Liver (tissue), 9 donors: ENCODE results near the gene RBP4. TPM values are rescaled to one million over a fixed set of nuclear protein-coding genes. Genes with fewer than 3 reads are reported as not detected.

Source experiments
- DNase-seq: peaks from one replicate; pipeline ENCODE4 v3.0.0-alpha.2; 2017; ENCODE audit warnings: low spot score
- H3K27ac ChIP-seq, 2 donors: one replicate each; pipeline ENCODE4 v1.7.0; 2013; ENCODE audit warnings: inconsistent platforms in 2 of 2, low read length in 2 of 2, control low read depth in 1 of 2, low read depth in 1 of 2, mild to moderate bottlenecking in 1 of 2
- H3K27me3 ChIP-seq, 4 donors: one replicate each; pipeline versions ENCODE4 v1.6.1 to v1.7.0; 2013; ENCODE audit warnings: low read length in 3 of 4, inconsistent platforms in 1 of 4, mild to moderate bottlenecking in 1 of 4, moderate library complexity in 1 of 4; ENCODE audit not compliant: control insufficient read depth in 4 of 4, insufficient read depth in 4 of 4
- H3K36me3 ChIP-seq, 4 donors: one replicate each; pipeline versions ENCODE4 v1.6.1 to v1.7.0; 2013; ENCODE audit warnings: low read length in 3 of 4, mild to moderate bottlenecking in 3 of 4, low read depth in 1 of 4, moderate library complexity in 1 of 4; ENCODE audit not compliant: control insufficient read depth in 4 of 4, insufficient read depth in 3 of 4
- H3K4me1 ChIP-seq, 4 donors: one replicate each; pipeline versions ENCODE4 v1.6.1 to v1.7.0; 2013; ENCODE audit warnings: low read length in 3 of 4, mild to moderate bottlenecking in 3 of 4, moderate library complexity in 1 of 4; ENCODE audit not compliant: control insufficient read depth in 4 of 4, insufficient read depth in 4 of 4
- H3K4me3 ChIP-seq, 3 donors: one replicate each; pipeline versions ENCODE4 v1.6.1 to v1.7.0; 2013; ENCODE audit warnings: low read length in 3 of 3, control low read depth in 1 of 3, low read depth in 1 of 3, mild to moderate bottlenecking in 1 of 3
- H3K9ac ChIP-seq, 2 donors: one replicate each; pipeline ENCODE4 v1.7.0; 2013; ENCODE audit warnings: low read length in 2 of 2, mild to moderate bottlenecking in 2 of 2, moderate library complexity in 2 of 2, control low read depth in 1 of 2, low read depth in 1 of 2
- H3K9me3 ChIP-seq, 4 donors: one replicate each; pipeline versions ENCODE4 v1.6.1 to v1.7.0; 2013; ENCODE audit warnings: low read length in 3 of 4; ENCODE audit not compliant: control insufficient read depth in 4 of 4
- ATF3 ChIP-seq: IDR thresholded peaks from 2 replicates; pipeline ENCODE4 v1.6.1; 2016; ENCODE audit warnings: antibody characterized with exemption
- EGR1 ChIP-seq, 2 donors: IDR thresholded peaks; 2 replicates each; pipeline ENCODE4 v1.6.1; 2016 to 2018; ENCODE audit warnings: antibody characterized with exemption in 2 of 2, low read depth in 2 of 2
- FOXA1 ChIP-seq: IDR thresholded peaks from 2 replicates; pipeline ENCODE4 v1.6.1; 2016; ENCODE audit warnings: antibody characterized with exemption
- GABPA ChIP-seq, 2 donors: IDR thresholded peaks in 1 of 2; conservative IDR thresholded peaks in 1 of 2; 2 replicates each; pipeline ENCODE4 v1.6.1; 2016; ENCODE audit warnings: antibody characterized with exemption in 2 of 2, mild to moderate bottlenecking in 1 of 2, moderate library complexity in 1 of 2
- HNF4A ChIP-seq, 2 donors: conservative IDR thresholded peaks; 2 replicates each; pipeline ENCODE4 v1.6.1; 2016; ENCODE audit warnings: antibody characterized with exemption in 2 of 2, mild to moderate bottlenecking in 2 of 2
- HNF4G ChIP-seq: IDR thresholded peaks from 2 replicates; pipeline ENCODE4 v1.6.1; 2016; ENCODE audit warnings: antibody characterized with exemption
- JUND ChIP-seq, 2 donors: IDR thresholded peaks; 2 replicates each; pipeline ENCODE4 v1.6.1; 2016; ENCODE audit warnings: antibody characterized with exemption in 2 of 2
- MAX ChIP-seq: IDR thresholded peaks from 2 replicates; pipeline ENCODE4 v1.6.1; 2016; ENCODE audit warnings: antibody characterized with exemption
- RXRA ChIP-seq, 2 donors: IDR thresholded peaks; 2 replicates each; pipeline ENCODE4 v1.6.1; 2017 to 2018; ENCODE audit warnings: antibody characterized with exemption in 2 of 2, mild to moderate bottlenecking in 1 of 2
- SP1 ChIP-seq: IDR thresholded peaks from 2 replicates; pipeline ENCODE4 v1.6.1; 2018; ENCODE audit warnings: antibody characterized with exemption, mild to moderate bottlenecking
- TAF1 ChIP-seq: conservative IDR thresholded peaks from 2 replicates; pipeline ENCODE4 v1.6.1; 2016; ENCODE audit warnings: antibody characterized with exemption, mild to moderate bottlenecking
- YY1 ChIP-seq: IDR thresholded peaks from 2 replicates; pipeline ENCODE4 v1.6.1; 2016; ENCODE audit warnings: antibody characterized with exemption, mild to moderate bottlenecking
- ZBTB33 ChIP-seq: IDR thresholded peaks from 2 replicates; pipeline ENCODE4 v1.6.1; 2016; ENCODE audit warnings: antibody characterized with exemption
- WGBS: extraction: QIAGEN DNeasy Blood & Tissue Kit; methylation state at CpG from one replicate; pipeline ENCODE4 v1.1.7; 2013; 5-methylcytosine and 5-hydroxymethylcytosine counted together
- polyA plus RNA-seq, 2 donors: library from polyadenylated mRNA; stranded (reverse) in 1 of 2; unstranded in 1 of 2; fragments of 200-250 nt in 1 of 2; fragments of >200 nt in 1 of 2; fragmentation: Nextera tagmentation in 1 of 2; extraction: Ambion mirVana in 1 of 2; gene quantifications; one replicate each; pipeline versions ENCODE4 v1.2.1 to v1.2.3, GENCODE V29; 2013 to 2015
- total RNA-seq, 2 donors: library from RNA; depleted of rRNA; stranded (reverse); fragments of >200 nt; gene quantifications; one replicate each; pipeline ENCODE4 v1.2.3, GENCODE V29; 2014
- TF ChIP-seq, protein P1 (sequence below): IDR thresholded peaks from 2 replicates; pipeline ENCODE4 v1.6.1; 2016; ENCODE audit warnings: antibody characterized with exemption, mild to moderate bottlenecking
- TF ChIP-seq, protein P2 (sequence below): fragments of 150-350 bp; IDR thresholded peaks from 2 replicates; pipeline ENCODE4 v1.5.1; 2017; ENCODE audit warnings: improper control_type of control experiment, low read depth, low read length; ENCODE audit not compliant: missing input control
- donor health status: healthy.
- donor health status: healthy.
- donor health status: healthy.
- donor health status: healthy.
- donor health status: healthy.

RBP4 gene
- total and polyA plus RNA-seq, 4 donors: 1,174 to 10,329 (median 3,953) TPM

DNA sequence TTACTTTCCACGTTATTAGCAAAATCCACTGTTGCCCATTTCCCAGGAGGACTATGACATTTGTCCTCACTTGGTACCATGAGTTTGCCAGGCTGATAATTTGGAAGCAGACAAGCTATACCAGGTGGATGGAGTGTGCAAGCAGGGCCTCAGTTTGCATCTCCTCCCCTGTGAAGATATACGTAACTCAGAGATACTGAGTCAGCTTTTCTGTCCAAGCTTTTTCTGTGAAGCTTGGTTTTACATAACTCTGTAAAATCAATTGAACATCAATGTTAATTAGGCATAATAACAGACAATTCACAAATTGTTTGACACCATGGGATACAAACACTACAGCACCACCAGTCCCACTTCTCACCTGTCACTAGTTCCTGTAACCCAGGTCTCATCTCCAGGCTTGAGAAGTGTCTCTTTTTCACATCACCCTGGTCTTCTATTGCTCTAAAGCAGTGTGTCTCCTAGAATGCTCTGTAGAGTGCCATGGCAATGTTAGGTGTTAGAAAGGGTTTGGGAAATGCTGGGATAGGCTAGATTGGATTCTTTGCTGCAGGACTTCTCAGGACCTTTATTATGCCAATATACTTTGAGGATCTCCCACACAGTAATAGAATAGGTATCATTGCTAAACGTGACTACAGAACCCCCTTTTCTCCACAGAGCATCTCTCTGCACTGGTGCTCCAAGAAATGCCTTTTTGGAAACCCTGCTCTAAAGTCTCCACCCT is 20.9 kb downstream of the RBP4 start:
- H3K9ac ChIP-seq: no peak overlapping the region
- no peaks in the 10 kb centered on the region for H3K27me3 ChIP-seq
- no peak overlapping the region for H3K27ac ChIP-seq
- H3K4me1 ChIP-seq: no peaks in the 10 kb centered on the region
- no peaks in the 10 kb centered on the region for H3K36me3 ChIP-seq
- H3K9me3 ChIP-seq: no peaks in the 10 kb centered on the region
- H3K4me3 ChIP-seq: no peak overlapping the region
- no peak for DNase-seq
- 88% methylated on average over 3 of the region's 3 CpGs for WGBS
- TF ChIP-seq YY1: no peak
- TF ChIP-seq ATF3: no peak
- TF ChIP-seq GABPA (IDR thresholded peaks at IDR 0.05 in 1 of 2, conservative IDR thresholded peaks at IDR 0.05 in 1 of 2): no peak
- TF ChIP-seq, protein P1, sequence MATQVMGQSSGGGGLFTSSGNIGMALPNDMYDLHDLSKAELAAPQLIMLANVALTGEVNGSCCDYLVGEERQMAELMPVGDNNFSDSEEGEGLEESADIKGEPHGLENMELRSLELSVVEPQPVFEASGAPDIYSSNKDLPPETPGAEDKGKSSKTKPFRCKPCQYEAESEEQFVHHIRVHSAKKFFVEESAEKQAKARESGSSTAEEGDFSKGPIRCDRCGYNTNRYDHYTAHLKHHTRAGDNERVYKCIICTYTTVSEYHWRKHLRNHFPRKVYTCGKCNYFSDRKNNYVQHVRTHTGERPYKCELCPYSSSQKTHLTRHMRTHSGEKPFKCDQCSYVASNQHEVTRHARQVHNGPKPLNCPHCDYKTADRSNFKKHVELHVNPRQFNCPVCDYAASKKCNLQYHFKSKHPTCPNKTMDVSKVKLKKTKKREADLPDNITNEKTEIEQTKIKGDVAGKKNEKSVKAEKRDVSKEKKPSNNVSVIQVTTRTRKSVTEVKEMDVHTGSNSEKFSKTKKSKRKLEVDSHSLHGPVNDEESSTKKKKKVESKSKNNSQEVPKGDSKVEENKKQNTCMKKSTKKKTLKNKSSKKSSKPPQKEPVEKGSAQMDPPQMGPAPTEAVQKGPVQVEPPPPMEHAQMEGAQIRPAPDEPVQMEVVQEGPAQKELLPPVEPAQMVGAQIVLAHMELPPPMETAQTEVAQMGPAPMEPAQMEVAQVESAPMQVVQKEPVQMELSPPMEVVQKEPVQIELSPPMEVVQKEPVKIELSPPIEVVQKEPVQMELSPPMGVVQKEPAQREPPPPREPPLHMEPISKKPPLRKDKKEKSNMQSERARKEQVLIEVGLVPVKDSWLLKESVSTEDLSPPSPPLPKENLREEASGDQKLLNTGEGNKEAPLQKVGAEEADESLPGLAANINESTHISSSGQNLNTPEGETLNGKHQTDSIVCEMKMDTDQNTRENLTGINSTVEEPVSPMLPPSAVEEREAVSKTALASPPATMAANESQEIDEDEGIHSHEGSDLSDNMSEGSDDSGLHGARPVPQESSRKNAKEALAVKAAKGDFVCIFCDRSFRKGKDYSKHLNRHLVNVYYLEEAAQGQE: no peak
- TF ChIP-seq HNF4G: no peak
- TF ChIP-seq, protein P2, sequence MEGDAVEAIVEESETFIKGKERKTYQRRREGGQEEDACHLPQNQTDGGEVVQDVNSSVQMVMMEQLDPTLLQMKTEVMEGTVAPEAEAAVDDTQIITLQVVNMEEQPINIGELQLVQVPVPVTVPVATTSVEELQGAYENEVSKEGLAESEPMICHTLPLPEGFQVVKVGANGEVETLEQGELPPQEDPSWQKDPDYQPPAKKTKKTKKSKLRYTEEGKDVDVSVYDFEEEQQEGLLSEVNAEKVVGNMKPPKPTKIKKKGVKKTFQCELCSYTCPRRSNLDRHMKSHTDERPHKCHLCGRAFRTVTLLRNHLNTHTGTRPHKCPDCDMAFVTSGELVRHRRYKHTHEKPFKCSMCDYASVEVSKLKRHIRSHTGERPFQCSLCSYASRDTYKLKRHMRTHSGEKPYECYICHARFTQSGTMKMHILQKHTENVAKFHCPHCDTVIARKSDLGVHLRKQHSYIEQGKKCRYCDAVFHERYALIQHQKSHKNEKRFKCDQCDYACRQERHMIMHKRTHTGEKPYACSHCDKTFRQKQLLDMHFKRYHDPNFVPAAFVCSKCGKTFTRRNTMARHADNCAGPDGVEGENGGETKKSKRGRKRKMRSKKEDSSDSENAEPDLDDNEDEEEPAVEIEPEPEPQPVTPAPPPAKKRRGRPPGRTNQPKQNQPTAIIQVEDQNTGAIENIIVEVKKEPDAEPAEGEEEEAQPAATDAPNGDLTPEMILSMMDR: no peak
- no peak for TF ChIP-seq EGR1 (IDR thresholded peaks at IDR 0.05; ENCODE audit: low read depth in 2 of 2)
- TF ChIP-seq TAF1: no peak
- no peak for TF ChIP-seq JUND (IDR thresholded peaks at IDR 0.05)
- no peak for TF ChIP-seq MAX
- TF ChIP-seq FOXA1: no peak
- no peak for TF ChIP-seq SP1
- TF ChIP-seq RXRA (IDR thresholded peaks at IDR 0.05): no peak
- TF ChIP-seq HNF4A (conservative IDR thresholded peaks at IDR 0.05): no peak
- no peak for TF ChIP-seq ZBTB33
